GM12878 (cell line): Measurements from ENCODE around the gene UBE2E1. TPM values are rescaled to one million over a fixed set of nuclear protein-coding genes. Genes with fewer than 3 reads are reported as not detected.

Source experiments
- ATAC-seq: fragments of 200-7000 bp; cut with Tn5 transposase; 3 replicates; pipeline ENCODE4 v1.9.1; 2020; ENCODE audit warnings: mild to moderate bottlenecking, moderate library complexity
- BruUV-seq: library from RNA; stranded (reverse); fragments of 400-500 nt; replicated peaks from 2 replicates; lab custom pipeline; 2021; lab: Mats Ljungman, UMichigan
- CTCF ChIA-PET: fragments of 300-600 bp; sonication (Branson Sonifier 250); formaldehyde crosslinking; extraction: SDS; loops from one replicate; lab custom pipeline; 2021; ENCODE audit warnings: inconsistent platforms; lab: Yijun Ruan, JAX
- POLR2A ChIA-PET: fragments of 350-600 bp; formaldehyde crosslinking; extraction: SDS; loops from one replicate; lab custom pipeline; 2021; ENCODE audit warnings: inconsistent platforms; lab: Charles Lee
- RAD21 ChIA-PET: fragments of 300-600 bp; sonication (Branson Sonifier 250); formaldehyde crosslinking; loops from one replicate; lab custom pipeline; 2023; ENCODE audit warnings: antibody characterized with exemption; ENCODE audit not compliant: unreplicated experiment; lab: Charles Lee
- SMC1A ChIA-PET: fragments of 300-600 bp; sonication (Branson Sonifier 250); formaldehyde crosslinking; loops from one replicate; lab custom pipeline; 2023; ENCODE audit not compliant: unreplicated experiment, uncharacterized antibody; lab: Charles Lee
- DNase-seq: peaks from one replicate; pipeline ENCODE4 v3.0.0-alpha.2; 2011; ENCODE audit warnings: low read depth, low spot score
- FAIRE-seq: peaks from 3 replicates; lab custom pipeline; 2011; peaks lifted over from hg19 to GRCh38; lab: Jason Lieb, UNC
- H2AFZ ChIP-seq: 2 replicates; pipeline ENCODE4 v1.6.0; 2011; ENCODE audit warnings: low read depth, low read length, control low read depth; ENCODE audit not compliant: control insufficient read depth
- H3K27ac ChIP-seq: 2 replicates; pipeline ENCODE4 v1.5.1; 2011; ENCODE audit warnings: control low read depth; ENCODE audit not compliant: control insufficient read depth, insufficient read depth
- H3K27me3 ChIP-seq, 2 experiments: replicated peaks in 1 of 2; 2 replicates each; pipeline versions ENCODE4 v1.6.0 to v1.6.1; 2011; ENCODE audit warnings: low read length in 1 of 2; ENCODE audit not compliant: control insufficient read depth in 2 of 2, insufficient read depth in 2 of 2
- H3K36me3 ChIP-seq, 2 experiments: 2 replicates each; pipeline ENCODE4 v1.5.1; 2011; ENCODE audit warnings: low read length in 1 of 2; ENCODE audit not compliant: control insufficient read depth in 2 of 2, insufficient read depth in 2 of 2
- H3K4me1 ChIP-seq: 2 replicates; pipeline ENCODE4 v1.6.1; 2011; ENCODE audit warnings: mild to moderate bottlenecking, low read length, moderate library complexity, mixed read lengths; ENCODE audit not compliant: control insufficient read depth, insufficient read depth
- H3K4me2 ChIP-seq: 2 replicates; pipeline ENCODE4 v1.6.0; 2011; ENCODE audit warnings: control low read depth; ENCODE audit not compliant: control insufficient read depth, insufficient read depth
- H3K4me3 ChIP-seq: fragments of 200-600 bp; sonication (generic); 2 replicates; pipeline ENCODE4 v1.5.1; 2016
- H3K79me2 ChIP-seq: 2 replicates; pipeline ENCODE4 v1.6.0; 2011; ENCODE audit warnings: low read length; ENCODE audit not compliant: control insufficient read depth, insufficient read depth
- H3K9ac ChIP-seq: 2 replicates; pipeline ENCODE4 v1.8.0; 2011; ENCODE audit warnings: low read length, control low read depth, mixed read lengths; ENCODE audit not compliant: control insufficient read depth, insufficient read depth
- H3K9me3 ChIP-seq: replicated peaks from 3 replicates; pipeline ENCODE4 v1.5.1; 2011; ENCODE audit warnings: mild to moderate bottlenecking, low read length; ENCODE audit not compliant: control insufficient read depth, insufficient read depth
- H4K20me1 ChIP-seq: 2 replicates; pipeline ENCODE4 v1.6.0; 2011; ENCODE audit not compliant: control insufficient read depth, insufficient read depth
- PRDM15 ChIP-seq: fragments of 450-650 bp; formaldehyde crosslinking; IDR thresholded peaks from 2 replicates; pipeline ENCODE4 v1.4.0; 2020; ENCODE audit warnings: mild to moderate bottlenecking, moderate library complexity
- RAD21 ChIP-seq: IDR thresholded peaks from 2 replicates; pipeline ENCODE4 v1.6.1; 2011; ENCODE audit warnings: mild to moderate bottlenecking, low read depth, low read length, moderate library complexity; ENCODE audit not compliant: insufficient read depth
- SMC3 ChIP-seq: IDR thresholded peaks from 2 replicates; pipeline ENCODE4 v1.6.1; 2011; ENCODE audit warnings: low read length, improper control_type of control experiment, borderline replicate concordance
- TBL1XR1 ChIP-seq: IDR thresholded peaks from 2 replicates; pipeline ENCODE4 v1.6.1; 2012; ENCODE audit warnings: low read depth, low read length, improper control_type of control experiment
- WGBS: methylation state at CpG from one replicate; pipeline ENCODE4 v1.1.6; 2016; ENCODE audit warnings: low lambda C conversion rate; ENCODE audit not compliant: insufficient replicate concordance, insufficient coverage; ENCODE audit errors: missing lambda C conversion rate; 5-methylcytosine and 5-hydroxymethylcytosine counted together
- in situ Hi-C: fragments of 300-500 bp; cut with MboI; formaldehyde crosslinking; loops from 9 replicates; pipeline ENCODE4 v1.14.3; 2018; ENCODE audit warnings: mixed read lengths
- intact Hi-C: fragments of 100-400 bp; cut with micrococcal nuclease; formaldehyde crosslinking; loops from one replicate; pipeline ENCODE4 v1.14.2; 2022; ENCODE audit not compliant: unreplicated experiment
- polyA plus RNA-seq, 11 experiments: library from polyadenylated mRNA; depleted of rRNA in 4 of 11; unstranded in 6 of 11; stranded (reverse) in 5 of 11; fragments of >200 nt; fragmentation: Nextera tagmentation in 4 of 11; fragmentation: Illumina TruSeq in 1 of 11; extraction: Ambion mirVana in 4 of 11; extraction: Trizol in 1 of 11; gene quantifications; 1 replicate in 1 of 11; 2 replicates in 10 of 11; pipeline versions ENCODE4 v1.2.1 to v1.2.3, GENCODE V29; 2011 to 2016; ENCODE audit warnings: inconsistent platforms in 2 of 11, missing spikeins in 2 of 11, low read depth in 1 of 11
- total RNA-seq, 4 experiments: library from RNA; depleted of rRNA in 3 of 4; stranded (reverse); fragments of >200 nt in 3 of 4; fragmentation: Illumina TruSeq in 1 of 4; extraction: Trizol in 1 of 4; gene quantifications; 2 replicates each; pipeline versions ENCODE4 v1.2.1 to v1.2.3, GENCODE V29; 2013 to 2021
- TF ChIP-seq, protein P1 (sequence below), 3 experiments: IDR thresholded peaks in 2 of 3; conservative IDR thresholded peaks in 1 of 3; 2 replicates each; pipeline ENCODE4 v1.5.1; 2011; ENCODE audit warnings: low read depth in 3 of 3, low read length in 3 of 3, mild to moderate bottlenecking in 3 of 3, control low read depth in 2 of 3, moderate library complexity in 2 of 3, inconsistent platforms in 1 of 3, mixed read lengths in 1 of 3; ENCODE audit not compliant: control insufficient read depth in 2 of 3, insufficient read depth in 1 of 3; ENCODE audit errors: extremely low read depth in 1 of 3
- TF ChIP-seq, protein P2 (sequence below): IDR thresholded peaks from 2 replicates; pipeline ENCODE4 v1.6.1; 2012; ENCODE audit warnings: low read length, inconsistent platforms

The UBE2E1 gene
- total and polyA plus RNA-seq, 10 of the 15 experiments (the other 5 are each of a cell fraction or from before 2014, with no cell fraction given): 18.7 to 425 (median 147) TPM

DNA sequence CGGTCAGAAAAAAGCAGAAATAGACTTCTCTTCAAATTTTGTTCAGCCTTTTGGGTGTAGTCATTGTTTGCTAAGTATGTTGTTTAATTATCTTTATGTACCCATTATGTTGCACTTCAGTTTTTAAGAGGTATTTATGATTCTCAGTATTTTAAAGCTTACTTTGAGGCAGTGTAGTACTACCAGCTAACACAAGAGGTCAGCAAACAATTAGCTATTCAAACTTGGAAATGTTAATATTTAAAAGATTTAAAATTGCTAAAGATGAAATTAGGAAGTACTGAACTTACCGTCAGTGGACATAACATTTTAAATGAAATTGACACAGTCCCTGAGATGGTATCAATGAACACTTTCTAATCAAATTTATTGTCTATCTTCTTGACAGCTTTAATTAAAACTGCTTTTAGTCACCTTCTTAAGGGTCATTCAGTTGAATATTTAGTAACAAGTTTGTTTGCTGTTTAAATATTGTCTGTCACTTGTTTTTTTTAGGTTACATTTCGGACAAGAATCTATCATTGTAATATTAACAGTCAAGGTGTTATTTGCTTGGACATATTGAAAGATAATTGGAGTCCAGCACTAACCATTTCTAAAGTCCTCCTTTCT lies 83.0 kb downstream of the UBE2E1 start:
- no TSS peak for BruUV-seq
- H3K36me3 ChIP-seq: peaks cover 6 to 25% of the 10 kb centered on the region in 2 experiments

More for the DNA sequence above, 83.0 kb downstream of the UBE2E1 start:
- Histone ChIP-seq H3K4me3 (no peak overlapping the region), H4K20me1 (no peaks in the 10 kb centered on the region; the same call in 1 of the 2 replicates), H2AFZ (no peak overlapping the region), H3K9ac (no peak overlapping the region), H3K79me2 (peaks cover 2% of the 10 kb centered on the region), H3K27me3 (no peaks in the 10 kb centered on the region), H3K4me1 (no peaks in the 10 kb centered on the region), H3K9me3 (no peaks in the 10 kb centered on the region), H3K4me2 (no peak overlapping the region), H3K27ac (no peak overlapping the region)
- FAIRE-seq (no peak), ATAC-seq (peak; percentile 56), DNase-seq (no peak)
- CTCF ChIA-PET: interaction anchor here (0.5 to 7.2 kb wide), 53 partner anchors 10 to 1311 kb away, joined by 3 to 103 read pairs (median 4); partner anchors contain the start of genes NKIRAS1 and RPL15
- TF ChIP-seq, protein P1, sequence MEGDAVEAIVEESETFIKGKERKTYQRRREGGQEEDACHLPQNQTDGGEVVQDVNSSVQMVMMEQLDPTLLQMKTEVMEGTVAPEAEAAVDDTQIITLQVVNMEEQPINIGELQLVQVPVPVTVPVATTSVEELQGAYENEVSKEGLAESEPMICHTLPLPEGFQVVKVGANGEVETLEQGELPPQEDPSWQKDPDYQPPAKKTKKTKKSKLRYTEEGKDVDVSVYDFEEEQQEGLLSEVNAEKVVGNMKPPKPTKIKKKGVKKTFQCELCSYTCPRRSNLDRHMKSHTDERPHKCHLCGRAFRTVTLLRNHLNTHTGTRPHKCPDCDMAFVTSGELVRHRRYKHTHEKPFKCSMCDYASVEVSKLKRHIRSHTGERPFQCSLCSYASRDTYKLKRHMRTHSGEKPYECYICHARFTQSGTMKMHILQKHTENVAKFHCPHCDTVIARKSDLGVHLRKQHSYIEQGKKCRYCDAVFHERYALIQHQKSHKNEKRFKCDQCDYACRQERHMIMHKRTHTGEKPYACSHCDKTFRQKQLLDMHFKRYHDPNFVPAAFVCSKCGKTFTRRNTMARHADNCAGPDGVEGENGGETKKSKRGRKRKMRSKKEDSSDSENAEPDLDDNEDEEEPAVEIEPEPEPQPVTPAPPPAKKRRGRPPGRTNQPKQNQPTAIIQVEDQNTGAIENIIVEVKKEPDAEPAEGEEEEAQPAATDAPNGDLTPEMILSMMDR (IDR thresholded peaks at IDR 0.05 in 2 of 3, conservative IDR thresholded peaks at IDR 0.05 in 1 of 3; ENCODE audit: control insufficient read depth in 2 of 3, extremely low read depth in 1 of 3, insufficient read depth in 1 of 3, low read depth in 3 of 3, low read length in 3 of 3): peak; percentile 61 to 73 (median 70)
- no peak for TF ChIP-seq PRDM15 (CRISPR knock-in tag)
- TF ChIP-seq TBL1XR1: no peak
- TF ChIP-seq RAD21: peak; percentile 78
- peak; percentile 56; the same call in 1 of the 2 replicates for TF ChIP-seq SMC3
- TF ChIP-seq, protein P2, sequence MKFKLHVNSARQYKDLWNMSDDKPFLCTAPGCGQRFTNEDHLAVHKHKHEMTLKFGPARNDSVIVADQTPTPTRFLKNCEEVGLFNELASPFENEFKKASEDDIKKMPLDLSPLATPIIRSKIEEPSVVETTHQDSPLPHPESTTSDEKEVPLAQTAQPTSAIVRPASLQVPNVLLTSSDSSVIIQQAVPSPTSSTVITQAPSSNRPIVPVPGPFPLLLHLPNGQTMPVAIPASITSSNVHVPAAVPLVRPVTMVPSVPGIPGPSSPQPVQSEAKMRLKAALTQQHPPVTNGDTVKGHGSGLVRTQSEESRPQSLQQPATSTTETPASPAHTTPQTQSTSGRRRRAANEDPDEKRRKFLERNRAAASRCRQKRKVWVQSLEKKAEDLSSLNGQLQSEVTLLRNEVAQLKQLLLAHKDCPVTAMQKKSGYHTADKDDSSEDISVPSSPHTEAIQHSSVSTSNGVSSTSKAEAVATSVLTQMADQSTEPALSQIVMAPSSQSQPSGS: 0 out of 2 replicates have a peak, but pooled peaks have one; percentile 23
- in situ Hi-C loops (no loop called here), intact Hi-C loops (no loop called here)
- RAD21 ChIA-PET: interaction anchor here (0.6 to 2.1 kb wide), 21 partner anchors 10 to 351 kb away, joined by 3 to 20 read pairs (median 4); partner anchors contain the start of genes NKIRAS1 and RPL15
- POLR2A ChIA-PET: interaction anchor here (0.8 kb wide), 1 partner anchor 28 kb away, joined by 3 read pairs; the partner anchor contains the start of genes NKIRAS1 and RPL15
- WGBS: 80% methylated on average over 3 of the region's 3 CpGs
- SMC1A ChIA-PET: interaction anchor here (0.8 to 4.8 kb wide), 25 partner anchors 9 to 348 kb away, joined by 3 to 36 read pairs (median 4); partner anchors contain the start of genes NKIRAS1 and RPL15
